GM19351 (cell line): ENCODE results near the gene RFLNA.

Experiments
- ATAC-seq: cut with Tn5 transposase; IDR thresholded peaks from one replicate; pipeline ENCODE4 v1.9.1; 2021; ENCODE audit warnings: mild to moderate bottlenecking, moderate library complexity; ENCODE audit not compliant: unreplicated experiment

The RFLNA gene

DNA sequence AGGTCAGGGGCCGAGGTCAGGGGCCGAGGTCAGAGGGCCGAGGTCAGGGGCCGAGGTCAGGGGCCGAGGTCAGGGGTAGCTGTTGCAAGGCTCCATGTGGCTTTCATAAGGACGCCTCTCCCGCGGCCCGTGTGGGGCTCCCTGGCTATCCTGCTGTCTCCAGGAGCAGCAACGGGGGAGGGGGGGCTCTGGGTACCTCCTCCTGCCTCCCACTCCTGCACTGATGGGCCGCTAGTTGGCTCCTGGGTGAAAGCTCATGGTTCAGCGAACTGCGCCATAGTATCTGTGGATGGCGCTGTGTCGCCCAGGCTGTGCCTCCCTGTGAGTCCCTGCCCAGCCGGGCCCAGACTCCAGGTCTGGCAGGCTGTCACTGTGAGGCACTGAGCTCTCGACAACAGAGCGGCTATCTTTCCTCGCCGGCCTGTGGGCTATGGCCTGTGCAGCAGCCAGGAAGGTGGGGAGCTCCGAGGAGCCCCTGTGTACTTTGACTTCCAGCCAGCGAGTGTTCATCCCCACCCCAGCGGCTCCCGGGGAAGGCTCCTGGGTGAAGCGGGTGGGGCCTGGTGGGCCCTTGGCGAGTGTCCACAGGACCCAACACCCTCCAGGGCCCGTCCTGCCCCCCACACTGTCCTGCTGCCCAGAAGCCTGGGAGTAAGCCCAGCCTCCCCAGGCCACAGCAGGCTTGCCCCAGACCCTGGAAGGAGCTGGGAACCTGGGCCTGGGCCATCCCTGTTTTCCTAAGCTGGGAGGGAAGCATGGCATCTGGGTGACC lies 8.1 kb downstream of the RFLNA start:
- ATAC-seq = no peak

DNA sequence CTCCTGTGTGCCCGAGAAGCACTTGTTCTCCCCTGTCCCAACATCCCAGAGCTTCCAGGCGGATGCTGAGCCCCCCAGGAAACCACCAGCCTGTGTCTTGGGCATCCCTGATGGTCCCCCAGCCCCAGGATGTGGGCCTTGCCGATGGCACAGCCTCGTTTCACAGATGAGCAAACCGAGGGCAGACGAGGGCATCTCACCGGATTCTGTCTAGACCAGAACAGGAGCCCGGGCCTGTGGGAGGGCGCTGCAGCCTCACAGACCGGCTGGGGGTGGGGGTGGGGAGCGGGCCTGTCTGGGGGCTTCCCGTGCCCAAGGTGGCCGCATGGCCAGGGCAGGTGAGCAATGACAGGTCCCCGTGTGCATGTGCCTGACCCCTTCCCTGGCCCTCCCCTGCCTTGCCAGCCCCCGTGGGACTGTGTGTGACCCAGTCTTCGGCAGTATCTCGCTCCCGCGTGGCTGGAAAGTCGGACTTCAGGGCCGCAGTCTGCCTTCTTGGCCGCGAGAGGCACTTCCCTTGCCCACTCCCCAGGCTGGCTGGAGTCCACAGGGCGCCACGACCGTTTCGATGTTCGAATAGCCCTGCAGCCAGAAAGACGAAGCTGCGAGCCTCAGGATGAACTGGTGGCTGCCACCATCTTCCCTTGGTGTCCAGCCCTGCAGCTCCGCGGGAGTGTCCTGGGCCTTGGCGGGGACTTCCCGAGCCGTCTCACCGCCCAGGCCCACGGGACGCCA lies 8.9 kb downstream of the RFLNA start:
- no peak for ATAC-seq

DNA sequence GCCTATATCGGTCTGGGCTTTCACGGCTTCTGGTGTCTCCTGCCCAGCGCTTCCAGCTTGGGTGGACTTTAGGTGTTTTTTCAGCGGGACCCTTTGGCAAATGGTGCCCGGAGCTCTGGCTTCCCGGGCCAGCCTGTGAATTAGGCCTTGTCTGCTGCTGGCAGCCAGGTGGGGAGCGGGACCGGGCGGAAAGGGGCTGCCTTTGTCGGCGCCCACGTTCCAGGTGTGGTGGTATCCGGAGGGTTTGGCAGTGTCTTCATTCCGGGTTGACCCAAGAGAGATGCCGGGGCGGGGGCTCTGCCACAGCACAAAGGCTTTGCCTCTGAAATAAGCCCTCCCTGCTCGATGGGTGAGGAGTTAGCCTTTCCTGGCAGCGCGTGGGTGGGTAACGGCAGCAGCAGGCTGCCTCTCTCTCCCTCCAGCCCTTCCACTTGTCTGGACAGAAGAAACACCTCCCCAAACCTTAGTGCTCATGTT lies 9.5 kb downstream of the RFLNA start:
- ATAC-seq = no peak

DNA sequence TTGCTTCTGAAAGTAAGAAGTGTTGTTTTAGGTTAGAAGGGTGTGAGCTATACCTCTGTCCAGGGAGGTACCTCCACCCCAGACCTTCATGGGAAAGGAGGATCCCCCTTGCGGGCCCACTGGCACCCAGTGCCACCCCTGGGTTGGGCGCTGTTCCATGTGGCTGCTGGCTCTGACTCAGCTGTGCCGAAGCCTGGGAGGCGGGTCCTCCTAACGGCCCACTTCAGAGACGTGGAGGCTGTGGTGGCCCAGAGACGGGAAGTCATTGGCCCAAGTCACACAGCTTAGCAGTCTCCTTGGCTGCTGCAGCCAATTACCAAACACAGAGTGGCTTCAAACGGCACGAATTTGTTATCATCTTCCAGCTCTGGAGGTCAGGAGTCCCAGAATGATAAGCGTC lies 10.2 kb downstream of the RFLNA start:
- ATAC-seq = no peak

DNA sequence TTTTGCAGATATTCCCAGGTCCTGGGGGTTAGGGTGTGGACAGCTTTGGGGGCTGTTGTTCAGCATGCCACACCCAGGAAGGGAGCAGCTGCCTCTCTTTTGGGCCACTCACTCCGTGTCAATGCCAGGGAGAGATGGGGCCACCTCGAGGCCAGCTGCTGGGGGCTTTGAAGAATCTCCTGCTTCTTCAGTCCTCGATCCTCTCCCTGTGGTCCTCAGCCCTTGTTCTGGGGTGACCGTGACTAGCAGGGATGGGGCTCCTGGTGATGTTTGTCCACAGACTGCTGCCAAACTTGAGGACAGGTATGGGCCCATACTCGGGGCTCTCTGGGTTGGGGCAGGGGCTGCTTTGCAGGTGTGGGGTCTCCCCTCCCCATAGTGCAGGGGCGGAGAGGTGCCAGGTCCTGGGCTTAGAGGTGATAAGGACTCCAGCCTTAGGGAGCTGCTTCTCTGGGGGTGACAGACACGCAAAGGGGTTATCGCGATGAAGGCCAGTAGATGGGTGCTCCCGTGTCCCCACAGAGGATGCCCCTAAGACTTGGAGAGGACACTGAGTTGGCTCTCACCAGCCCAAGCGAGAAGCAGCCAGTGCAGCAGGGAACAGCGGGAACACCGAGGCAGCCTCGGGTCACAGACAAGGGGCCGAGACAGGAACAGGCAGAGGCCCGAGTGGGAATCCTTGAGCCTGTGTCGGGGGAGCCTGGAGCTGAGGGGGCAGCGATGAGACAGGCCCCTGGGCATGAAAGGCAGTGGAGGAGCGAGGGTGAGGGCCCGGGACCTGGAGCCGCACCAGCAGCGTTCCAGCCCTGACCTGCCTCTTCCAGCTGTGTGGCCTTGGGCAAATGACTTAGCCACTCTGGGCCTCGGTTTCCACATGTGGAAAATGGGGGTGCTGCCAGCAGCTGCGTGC lies 11.1 kb downstream of the RFLNA start:
- ATAC-seq = no peak

DNA sequence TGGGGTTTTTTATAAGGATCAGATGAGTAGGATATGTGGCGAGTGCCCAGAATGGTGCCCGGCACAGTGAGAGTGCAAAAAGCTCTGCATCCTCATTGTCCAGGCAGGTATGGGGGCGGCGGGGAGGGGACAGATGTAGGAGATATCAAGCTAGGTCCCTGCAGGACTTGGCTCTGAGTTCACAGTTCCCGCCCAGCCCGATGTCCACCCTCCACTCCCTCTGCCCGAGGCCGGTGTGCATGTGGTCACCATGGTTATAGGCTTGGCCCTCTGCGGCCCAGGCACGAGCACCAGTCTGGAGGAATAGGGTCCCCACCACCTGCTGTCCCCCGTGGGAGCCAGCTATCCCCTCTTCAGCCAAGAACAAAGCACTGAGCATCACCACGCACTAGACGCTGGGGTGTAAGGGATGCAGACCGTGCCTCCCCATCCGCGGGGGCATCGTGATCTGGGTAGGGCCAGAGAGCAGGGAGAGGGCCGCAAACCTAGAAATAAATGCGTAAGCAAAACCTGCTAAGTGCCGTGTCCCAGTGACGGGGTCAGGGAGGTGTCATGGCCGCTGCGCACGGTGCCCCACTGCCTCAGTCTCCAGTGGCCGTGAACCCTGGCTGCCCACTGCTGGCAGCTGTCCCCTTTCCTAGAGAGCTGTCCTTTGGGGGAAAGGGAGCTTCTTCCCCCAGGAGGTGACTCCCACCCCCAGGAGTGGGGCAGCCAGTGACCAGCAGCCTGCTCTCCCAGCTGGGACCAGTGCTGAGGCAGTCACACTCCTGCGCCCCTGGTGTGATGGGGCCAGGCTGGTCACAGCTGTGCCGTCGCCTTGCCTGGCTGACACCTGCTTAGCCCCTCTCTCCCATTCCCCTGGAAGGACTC lies 12.0 kb downstream of the RFLNA start:
- ATAC-seq = no peak

DNA sequence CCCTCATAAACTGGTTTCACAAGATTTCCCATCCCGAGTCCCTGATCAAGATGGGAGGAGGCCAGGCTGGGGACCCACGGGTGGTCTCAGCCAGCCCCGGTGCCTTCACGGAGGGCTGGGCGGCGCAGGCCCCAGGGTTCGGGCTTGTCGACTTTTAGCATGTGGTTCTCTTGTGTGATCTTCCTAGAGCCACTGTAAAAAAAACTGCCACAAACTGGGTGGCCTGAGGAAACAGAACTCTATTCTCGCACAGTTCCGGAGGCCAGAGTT lies 12.6 kb downstream of the RFLNA start:
- no peak for ATAC-seq

DNA sequence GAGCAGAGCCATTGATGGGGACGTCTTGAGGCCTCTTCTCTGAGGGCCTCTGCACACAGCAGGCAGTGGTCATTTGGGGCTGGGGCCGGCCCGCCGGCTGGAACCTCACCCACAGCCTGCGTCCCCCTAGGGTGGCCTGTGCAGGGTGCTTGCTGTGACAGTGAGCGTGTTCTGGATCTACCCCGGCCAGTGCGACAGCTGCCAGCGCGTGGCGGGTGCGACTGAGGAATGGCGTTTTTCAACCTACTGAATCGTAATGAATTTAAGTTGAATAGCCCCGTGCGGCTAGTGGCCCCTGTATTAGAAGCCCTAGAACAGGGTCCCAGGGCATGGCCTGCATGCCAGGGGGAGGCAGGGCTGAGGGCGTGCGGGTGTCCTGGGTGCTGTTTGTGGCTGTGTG lies 13.8 kb downstream of the RFLNA start:
- no peak for ATAC-seq

DNA sequence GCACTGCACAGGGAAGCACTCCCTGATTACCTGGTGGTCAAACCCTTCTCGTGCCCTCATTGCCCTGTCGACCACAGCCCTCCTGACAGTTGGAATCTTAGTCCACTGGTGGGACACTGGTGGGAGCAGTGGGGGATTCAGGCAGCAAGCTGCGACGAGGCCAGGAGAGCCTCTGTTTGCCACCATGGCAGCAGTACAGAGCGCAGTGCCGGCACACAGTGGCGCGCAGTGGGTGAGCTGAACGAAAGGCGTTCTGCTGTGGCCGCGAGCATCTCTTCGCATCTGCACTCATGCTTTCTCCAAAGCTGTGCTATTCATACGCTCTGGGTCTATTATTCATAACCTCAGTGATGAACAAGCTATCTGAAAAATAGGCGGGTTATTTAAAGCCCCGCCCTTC lies 14.3 kb downstream of the RFLNA start:
- ATAC-seq = no peak

DNA sequence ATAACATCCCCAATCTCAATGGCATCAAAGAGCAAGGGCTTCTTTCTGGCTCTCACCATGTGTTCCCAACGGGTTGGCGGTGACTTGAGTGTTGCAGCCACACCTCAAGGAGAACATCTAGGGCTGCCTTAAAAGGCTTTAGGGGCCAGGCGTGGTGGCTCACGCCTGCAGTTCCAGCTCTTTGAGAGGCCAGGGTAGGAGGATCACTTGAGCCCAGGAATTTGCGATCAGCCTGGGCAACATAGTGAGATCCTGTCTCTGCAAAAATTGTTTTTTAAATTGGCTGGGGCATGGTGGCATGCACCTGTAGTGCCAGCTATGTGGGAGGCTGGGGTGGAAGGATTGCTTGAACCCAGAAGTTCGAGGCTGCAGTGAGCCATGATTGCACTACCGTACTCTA lies 14.9 kb downstream of the RFLNA start:
- no peak for ATAC-seq

DNA sequence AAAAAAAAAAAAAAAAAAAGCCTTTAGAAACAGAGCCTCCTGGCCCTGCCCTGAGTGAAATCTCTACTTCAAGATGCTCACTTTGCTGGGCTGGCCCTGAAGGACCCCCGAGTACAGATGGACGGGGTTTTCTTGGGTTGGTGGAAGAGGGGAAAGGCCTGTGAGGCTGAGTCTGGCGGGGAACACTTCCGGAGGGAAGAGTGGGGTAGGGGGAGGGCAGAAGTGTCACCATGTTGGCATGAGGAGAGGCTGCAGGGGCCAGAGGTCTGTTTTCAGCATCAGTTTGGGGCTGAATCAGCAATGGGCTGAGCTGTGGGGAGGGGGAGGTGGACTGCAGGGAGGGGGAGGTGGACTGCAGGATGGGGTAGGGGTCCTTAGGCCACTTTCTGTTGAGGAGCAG lies 15.3 kb downstream of the RFLNA start:
- no peak for ATAC-seq

DNA sequence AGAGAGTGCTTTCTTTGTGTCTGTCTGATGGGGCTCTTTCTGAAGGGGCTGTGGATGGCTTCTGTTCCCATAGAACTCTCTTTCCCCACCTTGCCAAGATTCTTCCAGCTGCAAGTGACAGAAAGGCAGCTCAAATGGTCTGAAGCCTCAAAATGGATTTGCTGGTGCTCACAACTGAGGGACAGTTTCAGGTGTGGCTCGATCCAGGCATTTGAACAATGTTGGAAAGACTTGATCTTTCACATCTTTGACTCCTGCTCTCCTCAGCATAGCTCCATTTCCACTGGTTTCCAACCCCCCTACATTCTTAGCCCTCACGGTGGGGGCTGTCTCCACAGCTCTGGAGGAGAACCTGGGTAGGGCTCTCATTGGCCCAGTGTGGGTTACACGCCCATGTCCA lies 15.9 kb downstream of the RFLNA start:
- ATAC-seq = no peak

DNA sequence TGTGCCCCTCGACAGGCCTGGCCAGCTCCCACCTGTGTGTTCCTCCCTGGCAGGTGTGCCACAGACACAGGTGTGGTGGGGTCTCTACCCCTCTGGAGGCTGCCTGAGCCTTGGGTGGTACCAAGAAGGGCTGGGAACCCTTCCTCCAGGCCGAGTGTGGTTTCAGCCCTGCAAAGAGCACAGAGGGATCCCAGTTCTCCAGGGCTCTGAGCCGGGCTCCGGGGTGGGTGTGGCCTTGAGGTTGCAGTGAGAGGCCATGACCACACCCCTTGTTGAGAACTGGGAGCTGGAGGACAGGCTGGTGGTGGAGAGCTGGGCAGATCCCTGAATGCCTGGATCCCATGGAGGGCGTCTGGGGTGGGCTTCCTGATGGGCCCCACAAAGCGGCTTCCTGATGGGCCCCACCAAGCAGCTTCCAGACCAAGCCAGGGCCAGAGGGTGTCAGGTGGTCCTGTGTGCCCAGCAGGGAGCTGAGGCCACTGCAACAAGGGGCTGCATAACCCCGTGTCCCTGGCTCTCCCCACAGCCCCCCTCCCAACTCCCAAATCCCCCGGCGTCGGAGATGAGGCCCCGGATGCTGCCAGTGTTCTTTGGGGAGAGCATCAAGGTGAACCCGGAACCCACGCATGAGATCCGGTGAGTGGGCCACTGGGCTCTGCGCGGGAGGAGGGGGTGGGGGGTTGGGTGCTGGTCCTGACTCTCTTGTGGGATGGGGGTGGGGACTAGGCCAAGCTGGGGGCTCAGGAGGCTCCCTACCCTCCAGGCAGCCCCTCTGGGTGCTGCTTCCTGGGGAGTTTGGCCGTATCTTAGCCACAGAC lies 16.6 kb downstream of the RFLNA start:
- ATAC-seq = no peak

DNA sequence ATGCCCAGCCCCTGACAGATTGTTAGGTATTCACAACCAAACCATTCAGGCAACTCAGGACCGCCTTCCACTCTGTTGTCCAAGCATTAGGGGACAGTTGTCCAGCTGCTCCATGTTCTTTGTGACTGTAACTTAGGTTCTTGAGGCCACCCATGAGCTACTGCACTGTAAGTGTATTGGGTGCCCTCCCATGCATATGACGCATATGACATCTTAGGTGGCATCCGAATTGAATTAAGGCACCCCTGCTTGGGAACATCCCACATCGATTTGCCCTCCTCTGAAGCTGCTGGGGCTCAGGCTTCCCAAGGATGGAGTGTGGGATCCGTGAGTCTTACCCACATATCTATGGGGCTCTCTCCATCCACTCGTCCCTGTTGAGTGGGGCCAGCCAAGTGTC lies 17.7 kb downstream of the RFLNA start:
- no peak for ATAC-seq

DNA sequence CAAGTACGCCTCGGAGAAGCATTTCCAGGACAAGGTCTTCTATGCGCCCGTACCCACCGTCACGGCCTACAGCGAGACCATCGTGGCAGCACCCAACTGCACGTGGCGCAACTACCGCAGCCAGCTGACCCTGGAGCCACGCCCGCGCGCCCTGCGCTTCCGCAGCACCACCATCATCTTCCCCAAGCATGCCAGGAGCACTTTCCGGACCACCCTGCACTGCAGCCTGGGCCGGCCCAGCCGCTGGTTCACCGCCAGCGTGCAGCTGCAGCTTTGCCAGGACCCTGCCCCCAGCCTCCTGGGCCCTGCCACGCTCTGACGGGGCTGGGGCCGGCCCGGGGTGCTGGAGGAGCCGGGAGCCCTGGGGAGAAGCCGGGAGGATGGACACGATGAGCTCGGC lies 19.3 kb downstream of the RFLNA start:
- ATAC-seq = no peak

DNA sequence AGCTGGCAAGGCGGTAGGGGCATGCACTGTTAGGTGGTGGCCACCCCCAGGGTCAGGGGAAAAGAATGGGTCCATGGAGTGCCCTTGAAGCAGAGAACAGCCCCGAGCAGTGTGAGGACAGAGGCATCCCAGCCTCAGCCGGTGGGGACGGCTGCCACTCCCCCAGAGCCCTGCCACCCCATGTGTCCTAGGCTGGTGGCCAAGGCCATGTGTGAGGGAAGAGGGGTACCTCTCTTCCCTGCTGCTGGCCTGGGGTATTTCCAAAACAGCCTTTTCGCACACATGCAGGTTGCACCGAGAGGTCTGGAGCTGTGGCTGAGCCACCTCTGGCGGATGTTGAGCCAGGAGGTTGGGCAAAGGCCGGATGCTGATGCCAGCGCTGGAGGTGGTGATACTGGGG lies 19.9 kb downstream of the RFLNA start:
- ATAC-seq = no peak

DNA sequence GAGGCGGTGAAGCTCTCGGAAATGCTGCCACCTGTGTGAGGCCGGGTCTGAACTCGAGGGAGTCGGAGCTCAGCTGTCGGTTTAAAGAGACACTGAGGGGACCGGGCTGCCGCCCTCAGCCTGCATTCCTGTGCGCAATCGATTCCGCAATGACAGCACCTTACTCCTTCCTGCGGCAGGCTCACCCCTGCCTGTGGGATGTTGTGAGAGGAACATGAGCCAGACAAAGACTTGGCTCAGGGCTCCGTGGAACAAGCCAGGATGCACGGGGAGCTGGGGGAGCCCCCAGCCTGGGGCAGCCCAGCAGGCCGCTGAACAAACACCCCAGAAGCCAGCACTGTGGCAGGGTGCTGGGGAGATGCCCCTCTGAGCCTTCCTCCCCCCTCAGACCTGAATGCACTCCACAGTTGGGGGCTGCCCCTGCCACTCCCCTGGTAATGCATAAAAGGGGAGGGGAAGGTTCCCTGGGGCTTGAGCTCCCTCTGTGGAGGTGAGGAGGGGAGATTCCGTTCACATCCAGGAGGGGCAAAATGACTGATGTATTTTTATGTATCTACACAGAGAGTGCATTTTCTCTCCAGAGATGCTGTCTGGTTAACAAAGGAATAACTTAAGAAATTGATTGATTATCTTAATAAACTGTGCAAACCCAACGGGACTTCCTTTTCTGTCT lies 20.6 kb downstream of the RFLNA start:
- no peak for ATAC-seq

DNA sequence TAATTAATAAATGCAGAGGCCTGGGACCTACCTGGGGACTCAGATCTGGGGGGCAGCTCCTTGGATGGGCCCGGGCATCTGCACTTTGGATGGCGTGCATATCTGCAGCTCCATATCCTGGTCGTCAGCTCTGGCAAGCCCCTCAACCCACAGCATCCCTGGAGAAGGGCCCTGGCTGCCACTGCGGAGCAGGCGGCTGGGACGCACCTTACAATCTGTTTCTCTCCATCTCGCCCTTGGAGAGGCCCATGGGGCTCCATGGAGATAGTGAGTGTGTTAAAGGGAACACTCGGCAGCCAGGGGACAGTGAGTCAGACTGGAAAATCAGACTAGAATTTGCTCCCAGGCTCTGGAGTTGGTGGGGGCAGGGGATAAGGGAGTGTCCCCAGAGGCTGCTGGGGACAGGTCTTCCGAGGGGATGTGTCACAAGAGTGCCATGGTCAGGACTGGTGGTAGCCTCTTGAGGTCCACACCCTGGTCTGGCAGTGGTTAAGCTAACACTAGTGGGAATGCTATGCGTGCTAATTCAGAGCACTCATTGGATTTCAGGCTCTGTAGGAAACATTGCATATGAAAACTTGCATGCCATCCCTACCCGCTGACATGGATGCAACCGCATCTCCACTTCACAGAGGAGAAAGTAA lies 21.5 kb downstream of the RFLNA start:
- no peak for ATAC-seq

DNA sequence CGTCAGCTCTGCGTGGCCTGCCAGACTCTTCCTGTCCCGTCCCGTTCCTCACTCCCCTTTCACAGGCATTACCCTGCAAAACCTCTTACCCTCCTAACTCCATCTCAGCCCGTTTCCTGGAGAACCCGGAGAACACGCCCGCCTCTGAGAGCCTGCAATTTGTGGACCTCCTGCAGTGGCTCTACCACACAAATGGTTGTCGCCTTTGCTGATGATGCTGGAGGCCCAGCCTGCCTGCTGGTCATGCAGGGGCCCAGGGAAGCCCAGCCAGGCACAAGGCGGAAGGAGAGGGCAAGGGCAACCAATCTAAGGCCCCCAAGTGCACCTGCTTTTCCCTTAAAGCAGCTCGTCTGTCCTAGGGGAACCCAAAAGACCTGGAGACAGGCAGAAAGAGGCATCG lies 22.5 kb downstream of the RFLNA start:
- ATAC-seq = no peak
